ENCODE data around the gene ARMC2.

The ARMC2 gene

GRCh38 chr6:108875161-108875555 lies 26.9 kb downstream of the ARMC2 start:
- H3K9me3 ChIP-seq (ENCODE audit: insufficient read depth, low read depth, low read length) = no peaks in the 10 kb centered on the region
- H3K27me3 ChIP-seq (ENCODE audit: insufficient read depth, low read length, poor library complexity, severe bottlenecking) = no peaks in the 10 kb centered on the region
- TF ChIP-seq, protein P1, sequence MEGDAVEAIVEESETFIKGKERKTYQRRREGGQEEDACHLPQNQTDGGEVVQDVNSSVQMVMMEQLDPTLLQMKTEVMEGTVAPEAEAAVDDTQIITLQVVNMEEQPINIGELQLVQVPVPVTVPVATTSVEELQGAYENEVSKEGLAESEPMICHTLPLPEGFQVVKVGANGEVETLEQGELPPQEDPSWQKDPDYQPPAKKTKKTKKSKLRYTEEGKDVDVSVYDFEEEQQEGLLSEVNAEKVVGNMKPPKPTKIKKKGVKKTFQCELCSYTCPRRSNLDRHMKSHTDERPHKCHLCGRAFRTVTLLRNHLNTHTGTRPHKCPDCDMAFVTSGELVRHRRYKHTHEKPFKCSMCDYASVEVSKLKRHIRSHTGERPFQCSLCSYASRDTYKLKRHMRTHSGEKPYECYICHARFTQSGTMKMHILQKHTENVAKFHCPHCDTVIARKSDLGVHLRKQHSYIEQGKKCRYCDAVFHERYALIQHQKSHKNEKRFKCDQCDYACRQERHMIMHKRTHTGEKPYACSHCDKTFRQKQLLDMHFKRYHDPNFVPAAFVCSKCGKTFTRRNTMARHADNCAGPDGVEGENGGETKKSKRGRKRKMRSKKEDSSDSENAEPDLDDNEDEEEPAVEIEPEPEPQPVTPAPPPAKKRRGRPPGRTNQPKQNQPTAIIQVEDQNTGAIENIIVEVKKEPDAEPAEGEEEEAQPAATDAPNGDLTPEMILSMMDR (conservative IDR thresholded peaks at IDR 0.05; ENCODE audit: low read length) = no peak
- TF ChIP-seq EZH2phosphoT487 (IDR thresholded peaks at IDR 0.05; ENCODE audit: borderline replicate concordance) = no peak
- peak overlapping the region; percentile 16 for H3K9ac ChIP-seq (ENCODE audit: low read depth, low read length, poor library complexity, severe bottlenecking)
- H3K4me3 ChIP-seq (ENCODE audit: low read length, poor library complexity, severe bottlenecking) = peak overlapping the region; percentile 51
- H3K4me2 ChIP-seq (ENCODE audit: low read depth, low read length, poor library complexity, severe bottlenecking) = peak overlapping the region; percentile 73
- H3K4me1 ChIP-seq (ENCODE audit: insufficient read depth, low read length, poor library complexity, severe bottlenecking) = peaks cover 22% of the 10 kb centered on the region
- H3F3A ChIP-seq (ENCODE audit: low read depth) = peaks cover 3% of the 10 kb centered on the region; the same call in 1 of the 2 replicates
- no peaks in the 10 kb centered on the region for H3K9me2 ChIP-seq (replicated peaks; ENCODE audit: low read depth, low read length)
- no peaks in the 10 kb centered on the region for H3K36me3 ChIP-seq (ENCODE audit: insufficient read depth, low read length)
- H3K79me2 ChIP-seq (ENCODE audit: insufficient read depth, low read length) = no peaks in the 10 kb centered on the region
- H2AFZ ChIP-seq (ENCODE audit: low read length) = peak overlapping the region; percentile 45
- H4K20me1 ChIP-seq (ENCODE audit: insufficient read depth, low read length, poor library complexity, severe bottlenecking) = no peaks in the 10 kb centered on the region

- Histone ChIP-seq H3K27me3 (ENCODE audit: insufficient read depth, low read length, poor library complexity, severe bottlenecking) (no peaks in the 10 kb centered on the region), H3K9me2 (replicated peaks; ENCODE audit: low read depth, low read length) (no peaks in the 10 kb centered on the region), H3K79me2 (ENCODE audit: insufficient read depth, low read length) (no peaks in the 10 kb centered on the region), H3F3A (ENCODE audit: low read depth) (peaks cover 3% of the 10 kb centered on the region; the same call in 1 of the 2 replicates), H3K4me3 (ENCODE audit: low read length, poor library complexity, severe bottlenecking) (no peak overlapping the region), H3K9ac (ENCODE audit: low read depth, low read length, poor library complexity, severe bottlenecking) (no peak overlapping the region), H2AFZ (ENCODE audit: low read length) (no peak overlapping the region), H3K36me3 (ENCODE audit: insufficient read depth, low read length) (no peaks in the 10 kb centered on the region), H3K4me2 (ENCODE audit: low read depth, low read length, poor library complexity, severe bottlenecking) (no peak overlapping the region), H3K9me3 (ENCODE audit: insufficient read depth, low read depth, low read length) (no peaks in the 10 kb centered on the region), H4K20me1 (ENCODE audit: insufficient read depth, low read length, poor library complexity, severe bottlenecking) (no peaks in the 10 kb centered on the region), H3K4me1 (ENCODE audit: insufficient read depth, low read length, poor library complexity, severe bottlenecking) (peaks cover 22% of the 10 kb centered on the region)
- TF ChIP-seq, protein P1 (conservative IDR thresholded peaks at IDR 0.05; ENCODE audit: low read length) = no peak
- TF ChIP-seq EZH2phosphoT487 (IDR thresholded peaks at IDR 0.05; ENCODE audit: borderline replicate concordance) = no peak
Observed at GRCh38 chr6:108877046-108877751, 29.0 kb downstream of the ARMC2 start.

DNA sequence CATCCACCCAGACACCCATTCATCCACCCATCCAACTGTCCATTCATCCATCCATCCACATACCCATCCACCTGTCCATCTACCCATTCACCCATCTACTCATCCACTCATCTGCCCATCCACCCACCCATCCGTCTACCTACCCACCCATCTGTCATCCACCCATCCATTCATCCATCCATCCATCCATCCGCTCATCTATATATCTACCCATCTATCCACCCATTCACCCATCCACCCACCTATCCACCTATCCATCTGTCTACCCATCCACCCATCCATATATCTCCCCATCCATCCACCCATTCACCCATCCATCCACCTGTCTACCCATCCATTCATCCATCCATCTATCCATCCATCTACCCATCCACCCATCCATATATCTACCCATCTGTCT lies 30.7 kb downstream of the ARMC2 start:
- no peak overlapping the region for H3K4me3 ChIP-seq (ENCODE audit: low read length, poor library complexity, severe bottlenecking)
- H3K79me2 ChIP-seq (ENCODE audit: insufficient read depth, low read length) = no peaks in the 10 kb centered on the region
- H3K27me3 ChIP-seq (ENCODE audit: insufficient read depth, low read length, poor library complexity, severe bottlenecking) = no peaks in the 10 kb centered on the region
- H4K20me1 ChIP-seq (ENCODE audit: insufficient read depth, low read length, poor library complexity, severe bottlenecking) = no peaks in the 10 kb centered on the region
- no peaks in the 10 kb centered on the region for H3K9me3 ChIP-seq (ENCODE audit: insufficient read depth, low read depth, low read length)
- no peak overlapping the region for H3K4me2 ChIP-seq (ENCODE audit: low read depth, low read length, poor library complexity, severe bottlenecking)
- H2AFZ ChIP-seq (ENCODE audit: low read length) = no peak overlapping the region
- H3F3A ChIP-seq (ENCODE audit: low read depth) = peaks cover 3% of the 10 kb centered on the region; the same call in 1 of the 2 replicates
- H3K36me3 ChIP-seq (ENCODE audit: insufficient read depth, low read length) = no peaks in the 10 kb centered on the region
- H3K4me1 ChIP-seq (ENCODE audit: insufficient read depth, low read length, poor library complexity, severe bottlenecking) = peaks cover 18% of the 10 kb centered on the region
- TF ChIP-seq, protein P1 (conservative IDR thresholded peaks at IDR 0.05; ENCODE audit: low read length) = no peak
- no peak for TF ChIP-seq EZH2phosphoT487 (IDR thresholded peaks at IDR 0.05; ENCODE audit: borderline replicate concordance)
- H3K9me2 ChIP-seq (replicated peaks; ENCODE audit: low read depth, low read length) = no peaks in the 10 kb centered on the region
- H3K9ac ChIP-seq (ENCODE audit: low read depth, low read length, poor library complexity, severe bottlenecking) = no peak overlapping the region
